HEK293 (cell line): ENCODE data around the gene POMT2.
"Not testable (repeated sequence)": the region's sequence is repeated elsewhere in the genome, so short reads cannot be mapped to it uniquely, and the experiment has no call there.

Experiments used
- CTCF ChIA-PET: fragments of 350-600 bp; formaldehyde crosslinking; extraction: SDS; loops from one replicate; lab custom pipeline; 2021; ENCODE audit warnings: antibody characterized with exemption; lab: Yijun Ruan, JAX
- POLR2A ChIA-PET: fragments of 300-600 bp; formaldehyde crosslinking; extraction: SDS; loops from one replicate; lab custom pipeline; 2020; ENCODE audit warnings: antibody characterized with exemption, inconsistent platforms; lab: Yijun Ruan, JAX
- H3K27ac ChIP-seq: fragments of 200-500 bp; sonication (Bioruptor generic); 2 replicates; pipeline ENCODE4 v1.5.1; 2014; ENCODE audit warnings: low read depth, low read length, control low read depth, inconsistent platforms; ENCODE audit errors: extremely low read depth
- H3K36me3 ChIP-seq, 2 experiments: fragments of 200-500 bp in 1 of 2; sonication (Bioruptor generic) in 1 of 2; 1 replicate in 1 of 2; 2 replicates in 1 of 2; pipeline ENCODE4 v1.5.1; 2014 to 2017; ENCODE audit warnings: inconsistent platforms in 2 of 2, low read length in 2 of 2; ENCODE audit not compliant: control insufficient read depth in 2 of 2, insufficient read depth in 1 of 2
- H3K4me1 ChIP-seq: fragments of 200-500 bp; sonication (Bioruptor generic); 2 replicates; pipeline ENCODE4 v1.5.1; 2014; ENCODE audit warnings: mild to moderate bottlenecking, low read length, inconsistent platforms; ENCODE audit not compliant: control insufficient read depth, insufficient read depth
- H3K4me3 ChIP-seq: 2 replicates; pipeline ENCODE4 v1.5.1; 2011; ENCODE audit warnings: low read depth, mild to moderate bottlenecking, control low read depth, low read length, moderate library complexity
- H3K9me3 ChIP-seq: fragments of 200-500 bp; sonication (Bioruptor generic); 2 replicates; pipeline ENCODE4 v1.5.1; 2014; ENCODE audit warnings: low read depth, low read length, inconsistent platforms; ENCODE audit not compliant: control insufficient read depth, insufficient read depth
- KLF9 ChIP-seq: fragments of 450-650 bp; formaldehyde crosslinking; IDR thresholded peaks from 2 replicates; pipeline ENCODE4 v1.5.1; 2016; ENCODE audit warnings: missing biosample characterization, missing genetic modification characterization, low read depth
- OSR2 ChIP-seq: fragments of 450-650 bp; formaldehyde crosslinking; IDR thresholded peaks from 2 replicates; pipeline ENCODE4 v1.5.1; 2016; ENCODE audit warnings: missing biosample characterization, missing genetic modification characterization
- ZBTB1 ChIP-seq: fragments of 450-650 bp; formaldehyde crosslinking; IDR thresholded peaks from 2 replicates; pipeline ENCODE4 v1.5.1; 2016; ENCODE audit warnings: missing biosample characterization, missing genetic modification characterization
- ZIC2 ChIP-seq: fragments of 450-650 bp; formaldehyde crosslinking; IDR thresholded peaks from 2 replicates; pipeline ENCODE4 v1.5.1; 2016; ENCODE audit warnings: missing biosample characterization, missing genetic modification characterization
- ZNF112 ChIP-seq: fragments of 450-650 bp; formaldehyde crosslinking; IDR thresholded peaks from 2 replicates; pipeline ENCODE4 v1.5.0; 2017; ENCODE audit warnings: missing biosample characterization, missing genetic modification characterization
- ZNF157 ChIP-seq: fragments of 450-650 bp; formaldehyde crosslinking; IDR thresholded peaks from 2 replicates; pipeline ENCODE4 v1.5.1; 2016; ENCODE audit warnings: missing biosample characterization, missing genetic modification characterization
- ZNF214 ChIP-seq: fragments of 450-650 bp; formaldehyde crosslinking; IDR thresholded peaks from 2 replicates; pipeline ENCODE4 v1.5.1; 2017; ENCODE audit warnings: missing biosample characterization, mild to moderate bottlenecking, missing genetic modification characterization, borderline replicate concordance
- ZNF23 ChIP-seq: fragments of 450-650 bp; formaldehyde crosslinking; IDR thresholded peaks from 2 replicates; pipeline ENCODE4 v1.5.1; 2016; ENCODE audit warnings: missing biosample characterization, missing genetic modification characterization, borderline replicate concordance
- ZNF341 ChIP-seq: fragments of 450-650 bp; formaldehyde crosslinking; IDR thresholded peaks from 2 replicates; pipeline ENCODE4; 2016; ENCODE audit warnings: low read depth, missing biosample characterization, missing genetic modification characterization
- ZNF530 ChIP-seq: fragments of 450-650 bp; formaldehyde crosslinking; IDR thresholded peaks from 2 replicates; pipeline ENCODE4 v1.5.1; 2016; ENCODE audit warnings: low read depth, missing biosample characterization, missing genetic modification characterization
- ZNF621 ChIP-seq: fragments of 450-650 bp; formaldehyde crosslinking; IDR thresholded peaks from 2 replicates; pipeline ENCODE4 v1.5.1; 2017; ENCODE audit warnings: missing biosample characterization, missing genetic modification characterization
- ZNF654 ChIP-seq: fragments of 450-650 bp; formaldehyde crosslinking; IDR thresholded peaks from 2 replicates; pipeline ENCODE4 v1.5.1; 2016; ENCODE audit warnings: low read depth, missing biosample characterization, missing genetic modification characterization
- ZNF670 ChIP-seq: fragments of 450-650 bp; formaldehyde crosslinking; IDR thresholded peaks from 2 replicates; pipeline ENCODE4 v1.5.1; 2016; ENCODE audit warnings: missing biosample characterization, missing genetic modification characterization, low read depth
- ZNF777 ChIP-seq: fragments of 450-650 bp; formaldehyde crosslinking; IDR thresholded peaks from 2 replicates; pipeline ENCODE4 v1.5.1; 2017; ENCODE audit warnings: missing biosample characterization, missing genetic modification characterization, borderline replicate concordance
- TF ChIP-seq, protein P1 (sequence below): fragments of 450-650 bp; formaldehyde crosslinking; IDR thresholded peaks from 2 replicates; pipeline ENCODE4 v1.5.1; 2017; ENCODE audit warnings: missing biosample characterization, mild to moderate bottlenecking, missing genetic modification characterization, moderate library complexity

Gene POMT2

GRCh38 chr14:77323571-77323970 is 2.9 kb upstream of the POMT2 start (continued):
- TF ChIP-seq ZNF23 (tag by site-specific recombination) (no peak), ZBTB1 (tag by site-specific recombination) (no peak), KLF9 (tag by site-specific recombination) (no peak)
- TF ChIP-seq, all 188 proteins: peak for 0

DNA sequence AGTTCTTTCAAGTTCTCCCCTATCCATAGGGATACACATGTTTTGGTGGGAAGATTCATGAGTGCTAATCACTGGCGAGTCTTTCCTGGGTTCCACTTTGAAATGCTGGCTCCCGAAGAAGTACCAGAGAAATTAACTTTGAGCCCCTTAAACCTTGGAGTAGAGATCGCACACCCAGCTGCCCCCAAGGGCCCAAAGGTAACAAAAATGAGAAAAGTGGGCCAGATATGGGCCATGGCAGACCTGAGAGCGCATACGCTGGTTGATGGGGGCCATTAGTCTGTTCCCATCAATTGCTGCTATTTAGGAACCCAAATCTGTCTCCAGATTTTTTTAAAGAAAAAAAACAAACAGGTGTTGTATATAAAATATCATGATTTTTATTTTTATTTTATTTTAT is 2.3 kb upstream of the POMT2 start:
- Histone ChIP-seq H3K9me3 (no peaks in the 10 kb centered on the region), H3K4me1 (peaks cover 7% of the 10 kb centered on the region; the same call in 1 of the 2 replicates), H3K36me3 (no peaks in the 10 kb centered on the region; a peak in 1 of 3 replicates), H3K4me3 (no peak overlapping the region), H3K27ac (no peak overlapping the region)
- POLR2A ChIA-PET = no interaction called here
- CTCF ChIA-PET = interaction anchor here (0.6 kb wide), 1 partner anchor 17 kb away, joined by 3 read pairs; no protein-coding TSS in a partner anchor
- TF ChIP-seq ZBTB1 (tag by site-specific recombination) (no peak), ZIC2 (no peak), OSR2 (no peak), ZNF214 (tag by site-specific recombination) (no peak), ZNF157 (tag by site-specific recombination) (no peak), ZNF621 (no peak)
- TF ChIP-seq, protein P1, sequence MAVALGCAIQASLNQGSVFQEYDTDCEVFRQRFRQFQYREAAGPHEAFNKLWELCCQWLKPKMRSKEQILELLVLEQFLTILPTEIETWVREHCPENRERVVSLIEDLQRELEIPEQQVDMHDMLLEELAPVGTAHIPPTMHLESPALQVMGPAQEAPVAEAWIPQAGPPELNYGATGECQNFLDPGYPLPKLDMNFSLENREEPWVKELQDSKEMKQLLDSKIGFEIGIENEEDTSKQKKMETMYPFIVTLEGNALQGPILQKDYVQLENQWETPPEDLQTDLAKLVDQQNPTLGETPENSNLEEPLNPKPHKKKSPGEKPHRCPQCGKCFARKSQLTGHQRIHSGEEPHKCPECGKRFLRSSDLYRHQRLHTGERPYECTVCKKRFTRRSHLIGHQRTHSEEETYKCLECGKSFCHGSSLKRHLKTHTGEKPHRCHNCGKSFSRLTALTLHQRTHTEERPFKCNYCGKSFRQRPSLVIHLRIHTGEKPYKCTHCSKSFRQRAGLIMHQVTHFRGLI = no peak

- no peaks in the 10 kb centered on the region; a peak in 1 of 3 replicates for H3K36me3 ChIP-seq
- no peaks in the 10 kb centered on the region for H3K9me3 ChIP-seq
- ChIA-PET CTCF (interaction anchor here (0.6 kb wide), 1 partner anchor 17 kb away, joined by 3 read pairs; no protein-coding TSS in a partner anchor), POLR2A (interaction anchor here (0.6 to 2.2 kb wide), 5 partner anchors 10 to 698 kb away, joined by 3 to 26 read pairs (median 11); partner anchors contain the start of genes AHSA1 and VIPAS39)
- H3K4me3 ChIP-seq = no peak overlapping the region
- peaks cover 7% of the 10 kb centered on the region; the same call in 1 of the 2 replicates for H3K4me1 ChIP-seq
- no peak for TF ChIP-seq OSR2
- TF ChIP-seq ZNF112 (tag by site-specific recombination) = no peak
- peak; percentile 9; the same call in 1 of the 2 replicates for TF ChIP-seq ZNF341 (tag by site-specific recombination)
- no peak for TF ChIP-seq ZNF530 (tag by site-specific recombination)
- TF ChIP-seq ZNF670 = no peak
- no peak overlapping the region; the same call in 1 of the 2 replicates for H3K27ac ChIP-seq
Observed at GRCh38 chr14:77322250-77322902, 1.7 kb upstream of the POMT2 start.

- peaks cover 15% of the 10 kb centered on the region for H3K4me1 ChIP-seq
- no peaks in the 10 kb centered on the region; a peak in 1 of 3 replicates for H3K36me3 ChIP-seq
- H3K4me3 ChIP-seq = no peak overlapping the region
- ChIA-PET CTCF (interaction anchor here (0.9 to 2.3 kb wide), 6 partner anchors 12 to 140 kb away, joined by 3 to 7 read pairs (median 4); no protein-coding TSS in a partner anchor), POLR2A (no interaction called here)
- H3K27ac ChIP-seq = no peak overlapping the region
- peak; percentile 10; the same call in 1 of the 2 replicates for TF ChIP-seq ZNF654 (tag by site-specific recombination)
- TF ChIP-seq ZNF777 = no peak
- H3K9me3 ChIP-seq = no peaks in the 10 kb centered on the region
Observed at GRCh38 chr14:77319422-77319821, 1.3 kb downstream of the POMT2 start.

- POLR2A ChIA-PET, H3K36me3 ChIP-seq, H3K4me3 ChIP-seq, H3K27ac ChIP-seq, H3K9me3 ChIP-seq: not testable (repeated sequence)
- CTCF ChIA-PET = interaction anchor here (1.0 to 2.3 kb wide), 4 partner anchors 14 to 141 kb away, joined by 3 to 7 read pairs (median 4); no protein-coding TSS in a partner anchor
- peaks cover 22% of the 10 kb centered on the region for H3K4me1 ChIP-seq
Observed at GRCh38 chr14:77318756-77319155, 1.9 kb downstream of the POMT2 start.
